Panc1 (cell line): ENCODE data around the gene PKD2L2. TPM values are rescaled to one million over a fixed set of nuclear protein-coding genes. Genes with fewer than 3 reads are reported as not detected.
"Not testable (repeated sequence)": the region's sequence is repeated elsewhere in the genome, so short reads cannot be mapped to it uniquely, and the experiment has no call there.

Experiments
- ATAC-seq: fragments of 200-7000 bp; cut with Tn5 transposase; 2 replicates; pipeline ENCODE4 v1.9.1; 2020; ENCODE audit warnings: mild to moderate bottlenecking, moderate library complexity
- BruUV-seq: library from RNA; stranded (reverse); fragments of 400-500 nt; replicated peaks from 2 replicates; lab custom pipeline; 2021; lab: Mats Ljungman, UMichigan
- CTCF ChIA-PET: fragments of 300-600 bp; sonication (Branson Sonifier 250); formaldehyde crosslinking; loops from one replicate; lab custom pipeline; 2022; ENCODE audit warnings: antibody characterized with exemption; lab: Charles Lee
- POLR2A ChIA-PET: fragments of 300-600 bp; sonication (Branson Sonifier 250); formaldehyde crosslinking; loops from one replicate; lab custom pipeline; 2022; ENCODE audit warnings: antibody characterized with exemption; lab: Charles Lee
- DNase-seq: peaks from one replicate; pipeline ENCODE4 v3.0.0-alpha.2; 2010; ENCODE audit warnings: low read depth, low spot score
- H3K27ac ChIP-seq: 2 replicates; pipeline ENCODE4 v1.5.1; 2011; ENCODE audit warnings: mild to moderate bottlenecking, low read length, inconsistent platforms
- H3K27me3 ChIP-seq: fragments of 200-500 bp; sonication (Bioruptor generic); 2 replicates; pipeline ENCODE4 v1.6.0; 2014; ENCODE audit warnings: low read length, inconsistent platforms; ENCODE audit not compliant: control insufficient read depth, insufficient read depth
- H3K36me3 ChIP-seq: fragments of 200-500 bp; sonication (Bioruptor generic); 2 replicates; pipeline ENCODE4 v1.5.1; 2014; ENCODE audit warnings: inconsistent platforms, mild to moderate bottlenecking, low read length, moderate library complexity; ENCODE audit not compliant: control insufficient read depth, insufficient read depth
- H3K4me1 ChIP-seq: 2 replicates; pipeline ENCODE4 v1.5.1; 2011; ENCODE audit warnings: inconsistent platforms, mild to moderate bottlenecking, low read length, moderate library complexity; ENCODE audit not compliant: control insufficient read depth, insufficient read depth
- H3K4me3 ChIP-seq, 2 experiments: 2 replicates each; pipeline ENCODE4 v1.5.1; 2011 to 2012; ENCODE audit warnings: low read depth in 2 of 2, low read length in 2 of 2, mild to moderate bottlenecking in 2 of 2, inconsistent platforms in 1 of 2, moderate library complexity in 1 of 2
- H3K9me3 ChIP-seq: fragments of 200-500 bp; sonication (Bioruptor generic); 2 replicates; pipeline ENCODE4 v1.5.1; 2014; ENCODE audit warnings: low read depth, mild to moderate bottlenecking, inconsistent platforms, low read length, moderate library complexity; ENCODE audit not compliant: control insufficient read depth, insufficient read depth
- CTCF ChIP-seq: fragments of 450-650 bp; IDR thresholded peaks from 2 replicates; pipeline ENCODE4 v1.5.1; 2017; ENCODE audit warnings: mild to moderate bottlenecking
- POLR2AphosphoS5 ChIP-seq: IDR thresholded peaks from 2 replicates; pipeline ENCODE4 v1.6.1; 2012; ENCODE audit warnings: mild to moderate bottlenecking, low read depth, low read length, moderate library complexity
- REST ChIP-seq, 2 experiments: IDR thresholded peaks; 2 replicates each; pipeline ENCODE4 v1.6.1; 2011 to 2012; ENCODE audit warnings: low read depth in 2 of 2, control low read depth in 1 of 2, low read length in 1 of 2, mild to moderate bottlenecking in 1 of 2, moderate library complexity in 1 of 2; ENCODE audit not compliant: insufficient read depth in 1 of 2
- SIN3A ChIP-seq: IDR thresholded peaks from 2 replicates; pipeline ENCODE4 v1.6.1; 2012; ENCODE audit warnings: low read depth, mild to moderate bottlenecking, low read length, moderate library complexity, borderline replicate concordance; ENCODE audit not compliant: insufficient read depth
- TCF7L2 ChIP-seq: IDR thresholded peaks from 2 replicates; pipeline ENCODE4 v1.6.1; 2011; ENCODE audit warnings: mild to moderate bottlenecking, low read depth, low read length, inconsistent platforms
- in situ Hi-C: cut with HindIII; loops from 2 replicates; pipeline ENCODE4 v1.10.0; 2016; ENCODE audit warnings: low sequenced_read_pairs, low pct_unique_long_range_greater_than_20kb
- intact Hi-C: fragments of 100-400 bp; cut with micrococcal nuclease; formaldehyde crosslinking; loops from one replicate; pipeline ENCODE4 v1.10.0; 2022; ENCODE audit not compliant: unreplicated experiment
- total RNA-seq: library from RNA; stranded (reverse); gene quantifications from one replicate; pipeline ENCODE4 v1.2.1, GENCODE V29; 2021; ENCODE audit not compliant: unreplicated experiment

PKD2L2 gene
- total RNA-seq, 1 experiment from 2014 or later = not detected

GRCh38 chr5:137847687-137848086 lies 41.6 kb upstream of the PKD2L2 start:
- no peaks in the 10 kb centered on the region for H3K36me3 ChIP-seq
- H3K4me1 ChIP-seq = no peaks in the 10 kb centered on the region
- no peaks in the 10 kb centered on the region for H3K9me3 ChIP-seq
- no peak overlapping the region for H3K27ac ChIP-seq
- no peak for ATAC-seq
- CTCF ChIA-PET = interaction anchor here (0.6 kb wide), 1 partner anchor 105 kb away, joined by 6 read pairs; no protein-coding TSS in a partner anchor
- BruUV-seq = no TSS peak
- no peaks in the 10 kb centered on the region for H3K27me3 ChIP-seq
- POLR2A ChIA-PET = no interaction called here
- in situ Hi-C loops (no loop called here), intact Hi-C loops (no loop called here)
- TF ChIP-seq TCF7L2 (no peak), CTCF (no peak), REST (IDR thresholded peaks at IDR 0.05; ENCODE audit: insufficient read depth in 1 of 2, low read depth in 2 of 2, low read length in 1 of 2) (no peak), POLR2AphosphoS5 (no peak), SIN3A (no peak)
- no peak overlapping the region for H3K4me3 ChIP-seq
- DNase-seq = no peak

GRCh38 chr5:137853165-137853564 lies 36.1 kb upstream of the PKD2L2 start:
- not testable (repeated sequence) for BruUV-seq

GRCh38 chr5:137856201-137856600 lies 33.1 kb upstream of the PKD2L2 start:
- TF ChIP-seq CTCF = no peak
- TF ChIP-seq POLR2AphosphoS5 = no peak
- no peak for TF ChIP-seq SIN3A
- TF ChIP-seq REST (IDR thresholded peaks at IDR 0.05; ENCODE audit: insufficient read depth in 1 of 2, low read depth in 2 of 2, low read length in 1 of 2) = no peak
- TF ChIP-seq TCF7L2 = no peak
- in situ Hi-C loops (no loop called here), intact Hi-C loops (no loop called here)
- H3K4me3 ChIP-seq = no peak overlapping the region
- POLR2A ChIA-PET = no interaction called here
- no TSS peak for BruUV-seq
- peaks cover 2% of the 10 kb centered on the region; the same call in 1 of the 2 replicates for H3K4me1 ChIP-seq
- no peak overlapping the region for H3K27ac ChIP-seq
- no peaks in the 10 kb centered on the region for H3K27me3 ChIP-seq
- CTCF ChIA-PET = no interaction called here
- no peaks in the 10 kb centered on the region for H3K36me3 ChIP-seq
- DNase-seq = no peak
- no peak for ATAC-seq
- H3K9me3 ChIP-seq = no peaks in the 10 kb centered on the region

More at GRCh38 chr5:137853165-137853564, 36.1 kb upstream of the PKD2L2 start:
- H3K36me3 ChIP-seq, H3K27me3 ChIP-seq, H3K9me3 ChIP-seq, intact Hi-C loops, DNase-seq, ATAC-seq, in situ Hi-C loops, CTCF ChIA-PET, H3K4me1 ChIP-seq, H3K4me3 ChIP-seq, H3K27ac ChIP-seq: not testable (repeated sequence)
- POLR2A ChIA-PET = interaction anchor here (0.7 kb wide), 1 partner anchor 9 kb away, joined by 4 read pairs; no protein-coding TSS in a partner anchor
